ENCODE results near the gene MXRA7. TPM values are rescaled to one million over a fixed set of nuclear protein-coding genes. Genes with fewer than 3 reads are reported as not detected.

Gene MXRA7
- total and polyA plus RNA-seq, 7 donors: 8.3 to 428 (median 327) TPM

DNA sequence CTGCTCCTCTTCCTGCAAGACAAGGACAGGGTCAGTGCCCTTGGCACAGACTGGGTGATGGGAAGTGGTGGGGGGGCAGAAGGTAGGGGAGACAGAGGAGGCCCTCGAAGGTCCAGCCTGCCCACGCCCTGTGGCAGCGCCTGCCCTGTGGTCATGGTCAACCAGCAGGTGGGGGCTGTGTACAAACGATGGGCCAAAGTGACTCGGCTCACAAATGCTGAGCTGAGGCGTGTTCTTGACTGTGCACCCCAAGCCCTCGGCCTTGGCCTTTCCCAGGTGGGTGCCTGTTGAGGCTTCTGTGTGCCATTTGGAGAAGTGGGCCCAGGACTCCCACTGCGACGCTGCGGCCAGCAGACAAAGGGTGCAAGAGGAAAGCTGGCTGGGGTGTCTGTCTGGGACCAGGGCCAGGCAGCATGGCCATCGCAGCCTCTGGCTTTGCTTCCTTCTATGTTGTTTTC is 22.6 kb downstream of the MXRA7 start:
- Histone ChIP-seq H3K27ac (peak overlapping the region; percentile 90 to 98 (median 93)), H3K27me3 (no peaks in the 10 kb centered on the region), H3K4me1 (peaks cover 2 to 99% (median 90%) of the 10 kb centered on the region in 4 donors), H3K9me3 (no peaks in the 10 kb centered on the region), H3K36me3 (peaks cover 0 to 24% (median 2%) of the 10 kb centered on the region in 4 donors), H3K4me3 (peak overlapping the region in 2 of 4 donors; percentile 12)
- peak; percentile 75 for DNase-seq
- TF ChIP-seq, protein P1, sequence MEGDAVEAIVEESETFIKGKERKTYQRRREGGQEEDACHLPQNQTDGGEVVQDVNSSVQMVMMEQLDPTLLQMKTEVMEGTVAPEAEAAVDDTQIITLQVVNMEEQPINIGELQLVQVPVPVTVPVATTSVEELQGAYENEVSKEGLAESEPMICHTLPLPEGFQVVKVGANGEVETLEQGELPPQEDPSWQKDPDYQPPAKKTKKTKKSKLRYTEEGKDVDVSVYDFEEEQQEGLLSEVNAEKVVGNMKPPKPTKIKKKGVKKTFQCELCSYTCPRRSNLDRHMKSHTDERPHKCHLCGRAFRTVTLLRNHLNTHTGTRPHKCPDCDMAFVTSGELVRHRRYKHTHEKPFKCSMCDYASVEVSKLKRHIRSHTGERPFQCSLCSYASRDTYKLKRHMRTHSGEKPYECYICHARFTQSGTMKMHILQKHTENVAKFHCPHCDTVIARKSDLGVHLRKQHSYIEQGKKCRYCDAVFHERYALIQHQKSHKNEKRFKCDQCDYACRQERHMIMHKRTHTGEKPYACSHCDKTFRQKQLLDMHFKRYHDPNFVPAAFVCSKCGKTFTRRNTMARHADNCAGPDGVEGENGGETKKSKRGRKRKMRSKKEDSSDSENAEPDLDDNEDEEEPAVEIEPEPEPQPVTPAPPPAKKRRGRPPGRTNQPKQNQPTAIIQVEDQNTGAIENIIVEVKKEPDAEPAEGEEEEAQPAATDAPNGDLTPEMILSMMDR (IDR thresholded peaks at IDR 0.05): no peak
- TF ChIP-seq POLR2A (IDR thresholded peaks at IDR 0.05): no peak
- TF ChIP-seq POLR2AphosphoS5 (IDR thresholded peaks at IDR 0.05): no peak
- TF ChIP-seq EP300 (IDR thresholded peaks at IDR 0.05): no peak
- WGBS, 2 donors: 57 to 73% methylated on average over 11 of the region's 11 CpGs
- intact Hi-C loops (cut with DNase I): loop anchor here (2.0 to 5.0 kb wide), 2 partner anchors 23 to 39 kb away; partner anchors contain the start of genes JMJD6, METTL23 and MXRA7

DNA sequence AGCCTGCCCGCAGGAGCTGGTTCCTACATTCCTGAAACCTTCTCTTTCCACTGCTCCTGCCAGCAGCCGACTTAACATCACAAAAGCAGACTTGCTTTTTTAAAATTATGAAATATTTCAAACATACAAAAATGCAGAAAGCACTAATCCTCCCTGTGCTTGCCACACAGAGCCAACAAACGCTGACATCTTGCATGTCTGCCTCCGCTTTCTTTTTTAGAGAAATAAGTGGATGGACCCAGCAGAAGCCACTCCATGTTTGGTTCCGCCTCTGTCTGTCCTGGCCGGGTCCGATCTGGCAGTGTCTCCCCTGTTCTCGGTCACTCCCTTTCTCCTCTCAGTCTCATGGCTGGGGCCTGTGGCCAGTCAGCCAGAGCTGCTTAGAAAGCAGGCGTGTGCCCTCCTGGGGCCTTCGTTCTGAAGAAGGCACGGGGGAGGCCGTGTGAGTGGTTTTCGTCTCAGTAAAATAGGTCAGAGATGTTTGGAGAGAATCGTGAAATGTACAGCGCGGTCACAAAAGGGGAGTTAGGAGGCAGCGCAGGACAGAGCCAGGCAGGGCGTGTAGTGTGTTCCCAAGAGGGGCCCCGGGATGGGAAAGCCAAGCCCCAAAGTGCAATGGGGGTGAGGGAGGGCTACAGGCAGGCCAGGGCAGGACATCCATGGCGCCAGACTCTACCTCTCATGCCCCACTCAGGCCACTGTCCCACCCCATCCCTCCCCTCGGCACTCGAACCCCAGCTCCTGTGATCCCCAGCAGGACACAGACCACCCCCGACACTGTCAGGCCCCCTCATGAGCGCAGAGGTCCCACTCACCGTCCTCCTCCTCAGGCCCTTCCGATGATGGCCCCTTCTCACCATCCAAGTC is 23.2 kb downstream of the MXRA7 start:
- H3K27me3 ChIP-seq: no peaks in the 10 kb centered on the region
- H3K4me3 ChIP-seq: peak overlapping the region in 2 of 4 donors; percentile 12
- peak overlapping the region; percentile 90 to 98 (median 93) for H3K27ac ChIP-seq
- peaks cover 2 to 100% (median 97%) of the 10 kb centered on the region in 4 donors for H3K4me1 ChIP-seq
- peaks cover 0 to 29% (median 2%) of the 10 kb centered on the region in 4 donors for H3K36me3 ChIP-seq
- intact Hi-C loops (cut with DNase I): loop anchor here (2.0 to 5.0 kb wide), 2 partner anchors 23 to 40 kb away; partner anchors contain the start of genes JMJD6, METTL23 and MXRA7
- peak; percentile 52 to 86 (median 74) for TF ChIP-seq POLR2AphosphoS5 (IDR thresholded peaks at IDR 0.05)
- TF ChIP-seq, protein P1 (IDR thresholded peaks at IDR 0.05): no peak
- peak in 1 of 2 donors; percentile 23 for TF ChIP-seq POLR2A (IDR thresholded peaks at IDR 0.05)
- peak in 1 of 4 donors; percentile 80 for TF ChIP-seq EP300 (IDR thresholded peaks at IDR 0.05)
- DNase-seq: peak; percentile 90
- no peaks in the 10 kb centered on the region for H3K9me3 ChIP-seq
- WGBS, 2 donors: 80 to 87% methylated on average over 26 of the region's 26 CpGs

DNA sequence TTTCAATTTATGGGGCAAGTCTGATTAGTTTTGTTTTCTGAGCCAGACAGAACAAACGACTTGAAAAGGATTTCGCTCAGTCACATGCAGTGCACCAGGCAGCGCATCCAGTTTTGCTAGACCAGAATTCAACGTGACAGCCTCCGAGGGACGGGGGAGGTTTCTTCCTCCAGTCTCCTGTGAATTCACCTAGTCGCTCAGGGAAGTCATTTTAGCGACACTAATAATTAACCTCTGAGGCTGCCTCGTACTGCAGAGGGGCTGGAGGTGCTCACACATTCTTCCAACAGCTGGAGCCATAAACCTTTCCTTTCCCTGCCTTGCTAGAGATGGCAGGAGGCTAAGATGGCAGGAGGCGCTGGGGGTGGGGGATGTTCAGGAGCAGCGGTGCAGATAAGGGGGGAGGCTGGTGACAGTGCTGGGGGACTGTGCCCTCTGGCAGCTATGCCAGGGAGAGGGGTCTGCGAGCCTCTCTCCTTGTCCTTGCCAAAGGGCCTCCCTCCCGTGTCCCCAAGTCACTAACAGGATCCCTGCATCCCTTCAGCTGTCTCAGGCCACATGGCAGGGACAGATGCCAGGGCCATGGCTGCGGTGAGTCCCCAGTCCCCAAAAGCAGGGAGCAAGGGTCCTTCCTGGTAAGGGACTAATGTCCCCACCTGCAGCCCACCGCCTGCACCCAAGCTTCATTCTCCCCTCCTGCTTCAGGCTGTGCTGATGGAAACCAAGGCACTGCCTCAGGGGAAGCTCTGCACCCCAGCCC is 24.0 kb downstream of the MXRA7 start:
- H3K36me3 ChIP-seq: peaks cover 0 to 29% (median 2%) of the 10 kb centered on the region in 4 donors
- DNase-seq: peak; percentile 71
- H3K27me3 ChIP-seq: no peaks in the 10 kb centered on the region
- H3K27ac ChIP-seq: peak overlapping the region; percentile 90 to 98 (median 93)
- intact Hi-C loops (cut with DNase I): loop anchor here (5.0 kb wide), 1 partner anchor 41 kb away; the partner anchor contains the start of genes JMJD6 and METTL23
- peak in 2 of 4 donors; percentile 22 to 45 for TF ChIP-seq POLR2AphosphoS5 (IDR thresholded peaks at IDR 0.05)
- TF ChIP-seq, protein P1 (IDR thresholded peaks at IDR 0.05): no peak
- peak in 1 of 4 donors; percentile 5 for TF ChIP-seq EP300 (IDR thresholded peaks at IDR 0.05)
- TF ChIP-seq POLR2A (IDR thresholded peaks at IDR 0.05): no peak
- peaks cover 4 to 100% (median 100%) of the 10 kb centered on the region in 4 donors for H3K4me1 ChIP-seq
- 62 to 77% methylated on average over 15 of the region's 15 CpGs for WGBS, 2 donors
- H3K9me3 ChIP-seq: no peaks in the 10 kb centered on the region
- peak overlapping the region in 1 of 4 donors; percentile 2 for H3K4me3 ChIP-seq

DNA sequence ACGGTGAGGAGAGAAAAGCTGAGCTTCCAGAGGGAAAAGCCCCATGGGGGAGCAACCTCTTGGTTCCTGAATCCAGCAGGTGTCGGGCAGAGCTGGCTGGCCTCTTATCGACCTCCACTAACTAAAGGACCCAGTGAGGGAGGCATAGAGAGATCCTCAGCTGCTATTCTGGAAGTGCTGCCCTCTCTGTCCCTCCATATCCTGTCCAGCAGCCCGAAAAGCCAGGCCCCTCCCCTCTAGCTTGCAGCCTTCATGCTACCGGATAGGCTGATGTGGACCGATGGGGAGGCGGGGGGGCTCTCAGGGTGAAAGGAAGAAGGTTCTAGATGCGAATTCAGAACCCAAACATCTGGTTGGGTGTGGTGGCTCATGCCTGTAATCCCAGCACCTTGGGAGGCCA is 24.9 kb downstream of the MXRA7 start:
- 85 to 87% methylated on average over 8 of the region's 8 CpGs for WGBS, 2 donors
- peaks cover 5 to 100% (median 100%) of the 10 kb centered on the region in 4 donors for H3K4me1 ChIP-seq
- DNase-seq: no peak
- H3K36me3 ChIP-seq: peaks cover 0 to 29% (median 2%) of the 10 kb centered on the region in 4 donors
- TF ChIP-seq, protein P1 (IDR thresholded peaks at IDR 0.05): no peak
- TF ChIP-seq POLR2A (IDR thresholded peaks at IDR 0.05) (no peak), EP300 (IDR thresholded peaks at IDR 0.05) (no peak), POLR2AphosphoS5 (IDR thresholded peaks at IDR 0.05) (no peak)
- intact Hi-C loops (cut with DNase I): loop anchor here (5.0 kb wide), 1 partner anchor 41 kb away; the partner anchor contains the start of genes JMJD6 and METTL23
- H3K9me3 ChIP-seq: no peaks in the 10 kb centered on the region
- H3K27me3 ChIP-seq: no peaks in the 10 kb centered on the region
- H3K27ac ChIP-seq: peak overlapping the region; percentile 90 to 98 (median 93)
- no peak overlapping the region for H3K4me3 ChIP-seq

Measured in sigmoid colon (tissue), 7 donors.